Esophagus squamous epithelium (tissue), 4 donors: ENCODE results near the gene ZNHIT1.

Experiments
- CTCF ChIP-seq, 6 experiments: fragments of 450-650 bp in 4 of 6; fragments of 200-600 bp in 2 of 6; sonication (generic) in 2 of 6; IDR thresholded peaks; one replicate each; pipeline ENCODE4 v1.5.1; 2016 to 2019; ENCODE audit warnings: antibody characterized with exemption in 6 of 6, mild to moderate bottlenecking in 4 of 6, moderate library complexity in 4 of 6
- POLR2A ChIP-seq, 4 donors: fragments of 450-650 bp; IDR thresholded peaks; one replicate each; pipeline ENCODE4 v1.6.1; 2017; ENCODE audit warnings: antibody characterized with exemption in 4 of 4, mild to moderate bottlenecking in 4 of 4, moderate library complexity in 3 of 4

GRCh38 chr7:101238226-101239182, 20.5 kb downstream of the ZNHIT1 start:
- TF ChIP-seq CTCF (IDR thresholded peaks at IDR 0.05), result no peak
- TF ChIP-seq POLR2A (IDR thresholded peaks at IDR 0.05), result no peak
